PC-3 (cell line): ENCODE measurements around the gene NVL. TPM values are rescaled to one million over a fixed set of nuclear protein-coding genes. Genes with fewer than 3 reads are reported as not detected.
"Not testable (repeated sequence)": the region's sequence is repeated elsewhere in the genome, so short reads cannot be mapped to it uniquely, and the experiment has no call there.

Source experiments
- ATAC-seq: fragments of 200-7000 bp; cut with Tn5 transposase; 2 replicates; pipeline ENCODE4 v1.9.1; 2020; ENCODE audit warnings: mild to moderate bottlenecking, moderate library complexity
- BruUV-seq: library from RNA; stranded (reverse); fragments of 400-500 nt; replicated peaks from 2 replicates; lab custom pipeline; 2021; lab: Mats Ljungman, UMichigan
- CTCF ChIA-PET: fragments of 300-600 bp; sonication (Branson Sonifier 250); formaldehyde crosslinking; loops from one replicate; lab custom pipeline; 2022; ENCODE audit warnings: antibody characterized with exemption; lab: Charles Lee
- POLR2A ChIA-PET: fragments of 300-600 bp; sonication (Branson Sonifier 250); formaldehyde crosslinking; loops from one replicate; lab custom pipeline; 2022; ENCODE audit warnings: antibody characterized with exemption; ENCODE audit not compliant: unreplicated experiment; lab: Charles Lee
- DNase-seq: peaks from one replicate; pipeline ENCODE4 v3.0.0-alpha.2; 2015
- H2AFZ ChIP-seq: fragments of 300-600 bp; sonication (generic); 2 replicates; pipeline ENCODE4 v1.6.0; 2016; ENCODE audit warnings: antibody characterized with exemption, low read length
- H3F3A ChIP-seq: fragments of 300-600 bp; sonication (generic); one replicate; pipeline ENCODE4 v1.6.0; 2017; ENCODE audit warnings: antibody characterized with exemption, low read length, control low read depth, mild to moderate bottlenecking; ENCODE audit not compliant: unreplicated experiment
- H3K27ac ChIP-seq: fragments of 300-600 bp; sonication (generic); 2 replicates; pipeline ENCODE4 v1.5.1; 2016; ENCODE audit warnings: mild to moderate bottlenecking, low read length
- H3K27me3 ChIP-seq: fragments of 300-600 bp; sonication (generic); 2 replicates; pipeline ENCODE4 v1.6.1; 2016; ENCODE audit warnings: low read length, mixed read lengths
- H3K36me3 ChIP-seq: fragments of 300-600 bp; sonication (generic); 2 replicates; pipeline ENCODE4 v1.6.1; 2016; ENCODE audit warnings: low read depth, mixed run types, low read length, mixed read lengths
- H3K4me1 ChIP-seq: fragments of 300-600 bp; sonication (generic); 2 replicates; pipeline ENCODE4 v1.5.1; 2016; ENCODE audit warnings: low read length; ENCODE audit not compliant: insufficient read depth
- H3K4me2 ChIP-seq: fragments of 300-600 bp; sonication (generic); 2 replicates; pipeline ENCODE4 v1.6.0; 2016; ENCODE audit warnings: low read length
- H3K4me3 ChIP-seq: fragments of 300-600 bp; sonication (generic); 2 replicates; pipeline ENCODE4 v1.5.1; 2016; ENCODE audit warnings: mild to moderate bottlenecking, low read length, mixed read lengths
- H3K79me2 ChIP-seq: fragments of 300-600 bp; sonication (generic); 2 replicates; pipeline ENCODE4 v1.6.1; 2017; ENCODE audit warnings: low read length, mixed read lengths
- H3K9ac ChIP-seq: fragments of 300-600 bp; sonication (generic); 2 replicates; pipeline ENCODE4 v1.6.0; 2016; ENCODE audit warnings: mild to moderate bottlenecking, low read length
- H3K9me2 ChIP-seq: fragments of 300-600 bp; sonication (generic); replicated peaks from 2 replicates; pipeline ENCODE4 v1.6.1; 2016; ENCODE audit warnings: mixed run types, low read length, mixed read lengths
- H3K9me3 ChIP-seq: fragments of 300-600 bp; sonication (generic); 2 replicates; pipeline ENCODE4 v1.6.1; 2016; ENCODE audit warnings: low read length, mixed read lengths
- H4K20me1 ChIP-seq: fragments of 300-600 bp; sonication (generic); 2 replicates; pipeline ENCODE4 v1.6.1; 2016; ENCODE audit warnings: low read length, mixed read lengths
- CTCF ChIP-seq: fragments of 300-600 bp; sonication (generic); conservative IDR thresholded peaks from 2 replicates; pipeline ENCODE4 v1.5.1; 2017; ENCODE audit warnings: antibody characterized with exemption, low read depth, mild to moderate bottlenecking, low read length
- EZH2 ChIP-seq: fragments of 300-600 bp; sonication (generic); IDR thresholded peaks from one replicate; pipeline ENCODE4 v1.6.1; 2017; ENCODE audit warnings: antibody characterized with exemption, mild to moderate bottlenecking, low read length; ENCODE audit not compliant: unreplicated experiment
- EZH2phosphoT487 ChIP-seq: fragments of 300-600 bp; sonication (generic); IDR thresholded peaks from 2 replicates; pipeline ENCODE4 v1.6.1; 2018; ENCODE audit warnings: mild to moderate bottlenecking, antibody characterized with exemption, low read length, borderline replicate concordance
- intact Hi-C: fragments of 100-400 bp; cut with micrococcal nuclease; formaldehyde crosslinking; loops from 2 replicates; pipeline ENCODE4 v1.9.0; 2023
- total RNA-seq: library from RNA; depleted of rRNA; stranded (reverse); fragments of >200 nt; gene quantifications from 2 replicates; pipeline ENCODE4 v1.2.3, GENCODE V29; 2014

NVL gene
- total RNA-seq, 1 experiment from 2014 or later: 37.1 TPM

GRCh38 chr1:224317383-224318045 lies 12.5 kb downstream of the NVL start:
- H3K36me3 ChIP-seq: peaks cover 16% of the 10 kb centered on the region; the same call in 1 of the 2 replicates
- ATAC-seq (peak; percentile 85), DNase-seq (peak; percentile 42)
- no peak overlapping the region for H3K4me3 ChIP-seq
- no peak for TF ChIP-seq EZH2
- no peak for TF ChIP-seq EZH2phosphoT487
- TF ChIP-seq CTCF: no peak
- H3K9me2 ChIP-seq: no peaks in the 10 kb centered on the region
- no peaks in the 10 kb centered on the region for H3K9me3 ChIP-seq
- H3K27ac ChIP-seq: peak overlapping the region; percentile 6; the same call in 1 of the 2 replicates
- peaks cover 31% of the 10 kb centered on the region for H3K79me2 ChIP-seq
- ChIA-PET POLR2A (interaction anchor here (0.6 kb wide), 1 partner anchor 12 kb away, joined by 3 read pairs; the partner anchor contains the start of gene NVL), CTCF (interaction anchor here (0.6 kb wide), 1 partner anchor 17 kb away, joined by 5 read pairs; no protein-coding TSS in a partner anchor)
- no peak overlapping the region for H2AFZ ChIP-seq
- H3K4me1 ChIP-seq: peaks cover 4% of the 10 kb centered on the region; the same call in 1 of the 2 replicates
- no peaks in the 10 kb centered on the region for H4K20me1 ChIP-seq
- no peaks in the 10 kb centered on the region for H3K27me3 ChIP-seq
- no peak overlapping the region for H3K9ac ChIP-seq
- no peaks in the 10 kb centered on the region for H3F3A ChIP-seq
- intact Hi-C loops: no loop called here
- no peak overlapping the region for H3K4me2 ChIP-seq
- TSS peak; percentile 11 for BruUV-seq

GRCh38 chr1:224312025-224312424 lies 17.9 kb downstream of the NVL start:
- no peak overlapping the region for H2AFZ ChIP-seq
- H4K20me1 ChIP-seq: no peaks in the 10 kb centered on the region
- H3K9me3 ChIP-seq: no peaks in the 10 kb centered on the region
- POLR2A ChIA-PET: no interaction called here
- no peak for DNase-seq
- no TSS peak for BruUV-seq
- no peaks in the 10 kb centered on the region for H3K27me3 ChIP-seq
- CTCF ChIA-PET: no interaction called here
- intact Hi-C loops: no loop called here
- peaks cover 39% of the 10 kb centered on the region for H3K36me3 ChIP-seq
- H3F3A ChIP-seq: no peaks in the 10 kb centered on the region
- H3K9me2 ChIP-seq: no peaks in the 10 kb centered on the region
- H3K27ac ChIP-seq: no peak overlapping the region
- H3K4me3 ChIP-seq: no peak overlapping the region
- H3K4me1 ChIP-seq: no peaks in the 10 kb centered on the region
- no peak overlapping the region for H3K9ac ChIP-seq
- peaks cover 12% of the 10 kb centered on the region for H3K79me2 ChIP-seq
- TF ChIP-seq EZH2: no peak
- TF ChIP-seq EZH2phosphoT487: no peak
- TF ChIP-seq CTCF: no peak
- no peak overlapping the region for H3K4me2 ChIP-seq
- ATAC-seq: no peak

GRCh38 chr1:224311503-224311902 lies 18.5 kb downstream of the NVL start:
- BruUV-seq, H3K4me3 ChIP-seq, H2AFZ ChIP-seq, H3F3A ChIP-seq, intact Hi-C loops, H3K4me1 ChIP-seq, ATAC-seq, H3K27me3 ChIP-seq, H4K20me1 ChIP-seq, H3K9me3 ChIP-seq, H3K9me2 ChIP-seq, H3K4me2 ChIP-seq, POLR2A ChIA-PET, CTCF ChIA-PET, H3K9ac ChIP-seq, H3K27ac ChIP-seq, DNase-seq: not testable (repeated sequence)
- H3K79me2 ChIP-seq: peaks cover 12% of the 10 kb centered on the region
- H3K36me3 ChIP-seq: peaks cover 43% of the 10 kb centered on the region
